Right lobe of liver (tissue), 4 donors: Measurements from ENCODE around the gene RPTOR.

ENCODE experiments used
- POLR2A ChIP-seq: fragments of 450-650 bp; IDR thresholded peaks from one replicate; pipeline ENCODE4 v1.6.1; 2017; ENCODE audit warnings: antibody characterized with exemption, mild to moderate bottlenecking
- TF ChIP-seq, protein P1 (sequence below), 4 donors: fragments of 200-600 bp in 3 of 4; fragments of 450-650 bp in 1 of 4; IDR thresholded peaks; one replicate each; pipeline versions ENCODE4 v1.5.1 to v1.8.0; 2016 to 2022; ENCODE audit warnings: antibody characterized with exemption in 4 of 4, mild to moderate bottlenecking in 2 of 4
- donor health status: DM: no; HTN: no; CAD: no.
- donor health status: DM: no; HTN: no; CAD: no.
- donor health status: DM: no; HTN: yes; CAD: no.

DNA sequence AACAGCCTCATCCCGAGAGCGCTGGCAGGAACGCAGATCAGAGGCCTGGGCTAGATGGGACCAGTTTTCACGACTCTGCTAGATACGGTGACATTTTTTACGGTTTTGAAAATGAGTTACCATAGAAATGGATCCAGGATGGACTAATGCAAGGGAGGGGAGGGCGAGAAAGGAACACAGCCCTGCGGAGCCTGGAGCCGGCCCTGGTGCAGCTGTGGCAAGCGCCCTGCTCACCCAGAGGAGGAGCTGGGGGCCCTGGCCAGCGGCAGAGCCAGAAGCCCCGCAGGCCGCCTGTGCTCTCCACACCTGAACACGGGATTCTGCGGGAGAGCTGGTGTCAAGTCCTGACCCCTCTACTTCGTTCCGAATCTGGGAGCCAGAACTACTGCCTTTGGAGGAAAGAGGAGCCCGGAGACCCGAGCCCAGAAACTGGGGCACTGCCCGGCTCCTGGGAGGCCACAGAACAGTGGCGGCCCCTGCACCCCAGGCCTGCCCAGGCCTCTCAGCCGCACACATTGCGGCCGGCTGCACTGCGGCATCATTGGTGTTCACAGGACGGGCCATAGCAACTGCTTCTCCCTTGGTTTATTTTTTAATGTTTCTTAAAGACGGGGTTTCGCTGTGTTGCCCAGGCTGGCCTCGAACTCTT is 358.4 kb downstream of the RPTOR start:
- TF ChIP-seq, protein P1, sequence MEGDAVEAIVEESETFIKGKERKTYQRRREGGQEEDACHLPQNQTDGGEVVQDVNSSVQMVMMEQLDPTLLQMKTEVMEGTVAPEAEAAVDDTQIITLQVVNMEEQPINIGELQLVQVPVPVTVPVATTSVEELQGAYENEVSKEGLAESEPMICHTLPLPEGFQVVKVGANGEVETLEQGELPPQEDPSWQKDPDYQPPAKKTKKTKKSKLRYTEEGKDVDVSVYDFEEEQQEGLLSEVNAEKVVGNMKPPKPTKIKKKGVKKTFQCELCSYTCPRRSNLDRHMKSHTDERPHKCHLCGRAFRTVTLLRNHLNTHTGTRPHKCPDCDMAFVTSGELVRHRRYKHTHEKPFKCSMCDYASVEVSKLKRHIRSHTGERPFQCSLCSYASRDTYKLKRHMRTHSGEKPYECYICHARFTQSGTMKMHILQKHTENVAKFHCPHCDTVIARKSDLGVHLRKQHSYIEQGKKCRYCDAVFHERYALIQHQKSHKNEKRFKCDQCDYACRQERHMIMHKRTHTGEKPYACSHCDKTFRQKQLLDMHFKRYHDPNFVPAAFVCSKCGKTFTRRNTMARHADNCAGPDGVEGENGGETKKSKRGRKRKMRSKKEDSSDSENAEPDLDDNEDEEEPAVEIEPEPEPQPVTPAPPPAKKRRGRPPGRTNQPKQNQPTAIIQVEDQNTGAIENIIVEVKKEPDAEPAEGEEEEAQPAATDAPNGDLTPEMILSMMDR (IDR thresholded peaks at IDR 0.05), result no peak
- no peak for TF ChIP-seq POLR2A
